K562 (cell line): Measurements from ENCODE around the gene P2RX3. TPM values are rescaled to one million over a fixed set of nuclear protein-coding genes. Genes with fewer than 3 reads are reported as not detected.

ENCODE experiments used
- BCOR ChIP-seq: fragments of 450-650 bp; IDR thresholded peaks from 2 replicates; pipeline ENCODE4 v1.6.1; 2016
- BRCA1 ChIP-seq, 2 experiments: fragments of 450-650 bp in 1 of 2; sonication (generic) in 1 of 2; formaldehyde crosslinking in 1 of 2; IDR thresholded peaks; 2 replicates each; pipeline versions ENCODE4 v1.5.0 to v1.6.1; 2017 to 2020; ENCODE audit warnings: mild to moderate bottlenecking in 1 of 2, missing genetic modification reagents in 1 of 2
- COPS2 ChIP-seq: fragments of 450-650 bp; conservative IDR thresholded peaks from 2 replicates; pipeline ENCODE4 v1.6.1; 2016; ENCODE audit warnings: mild to moderate bottlenecking, moderate library complexity
- CTCF ChIP-seq, 3 experiments: IDR thresholded peaks in 2 of 3; conservative IDR thresholded peaks in 1 of 3; 2 replicates each; pipeline ENCODE4 v1.5.1; 2011 to 2012; ENCODE audit warnings: low read length in 3 of 3, mild to moderate bottlenecking in 3 of 3, control low read depth in 2 of 3, improper control_type of control experiment in 1 of 3, inconsistent platforms in 1 of 3, low read depth in 1 of 3, mixed read lengths in 1 of 3, moderate library complexity in 1 of 3; ENCODE audit not compliant: insufficient read depth in 2 of 3
- DIDO1 ChIP-seq: fragments of 450-650 bp; IDR thresholded peaks from 2 replicates; pipeline ENCODE4 v1.6.1; 2016; ENCODE audit warnings: low read depth, missing biosample characterization, missing genetic modification characterization
- E4F1 ChIP-seq: fragments of 250-450 bp; sonication (Bioruptor Pico); IDR thresholded peaks from 2 replicates; pipeline ENCODE4 v1.5.0; 2021; ENCODE audit warnings: mild to moderate bottlenecking, borderline replicate concordance
- EWSR1 ChIP-seq: fragments of 450-650 bp; IDR thresholded peaks from 2 replicates; pipeline ENCODE4 v1.6.1; 2018; ENCODE audit warnings: borderline replicate concordance, mild to moderate bottlenecking, low read depth, moderate library complexity; ENCODE audit not compliant: partially characterized antibody
- FOXA1 ChIP-seq: fragments of 450-650 bp; IDR thresholded peaks from 2 replicates; pipeline ENCODE4 v1.6.1; 2016; ENCODE audit warnings: mild to moderate bottlenecking, borderline replicate concordance
- KAT2B ChIP-seq: IDR thresholded peaks from one replicate; pipeline ENCODE4 v1.6.1; 2012; ENCODE audit warnings: low read depth, mild to moderate bottlenecking, control low read depth, inconsistent platforms, low read length, moderate library complexity
- KLF13 ChIP-seq: fragments of 450-650 bp; IDR thresholded peaks from 2 replicates; pipeline ENCODE4 v1.6.1; 2016; ENCODE audit warnings: missing genetic modification characterization, low read depth, mild to moderate bottlenecking, missing compliant biosample characterization, moderate library complexity, borderline replicate concordance
- MCM5 ChIP-seq: fragments of 450-650 bp; IDR thresholded peaks from 2 replicates; pipeline ENCODE4 v1.6.1; 2016; ENCODE audit warnings: low read depth
- MED1 ChIP-seq: sonication (generic); formaldehyde crosslinking; IDR thresholded peaks from 2 replicates; pipeline ENCODE4 v1.8.1; 2023; ENCODE audit warnings: missing genetic modification reagents, borderline replicate concordance
- NELFE ChIP-seq: IDR thresholded peaks from 2 replicates; pipeline ENCODE4 v1.6.1; 2011; ENCODE audit warnings: mild to moderate bottlenecking; ENCODE audit not compliant: insufficient read depth, insufficient read length
- PHB ChIP-seq: fragments of 250-450 bp; sonication (Bioruptor Pico); IDR thresholded peaks from 2 replicates; pipeline ENCODE4 v1.5.0; 2021
- PKNOX1 ChIP-seq: fragments of 450-650 bp; IDR thresholded peaks from 2 replicates; pipeline ENCODE4 v1.6.1; 2016
- RAD51 ChIP-seq: fragments of 450-650 bp; IDR thresholded peaks from 2 replicates; pipeline ENCODE4 v1.7.1; 2016; ENCODE audit warnings: low read depth, mild to moderate bottlenecking, borderline replicate concordance
- SMAD1 ChIP-seq: fragments of 150-350 bp; IDR thresholded peaks from 2 replicates; pipeline ENCODE4 v1.6.1; 2014; ENCODE audit warnings: low read length, low read depth; ENCODE audit not compliant: partially characterized antibody
- TEAD2 ChIP-seq: fragments of 450-650 bp; IDR thresholded peaks from 2 replicates; pipeline ENCODE4 v1.6.1; 2016; ENCODE audit warnings: missing genetic modification characterization, control low read depth, missing compliant biosample characterization
- WHSC1 ChIP-seq: IDR thresholded peaks from one replicate; pipeline ENCODE4 v1.6.1; 2012; ENCODE audit warnings: low read length, control low read depth, inconsistent platforms
- ZBED1 ChIP-seq: IDR thresholded peaks from 2 replicates; pipeline ENCODE4 v1.6.1; 2014
- ZBTB17 ChIP-seq: fragments of 450-650 bp; formaldehyde crosslinking; IDR thresholded peaks from 2 replicates; pipeline ENCODE4 v1.4.0; 2020; ENCODE audit warnings: mild to moderate bottlenecking
- ZNF24 ChIP-seq: fragments of 450-650 bp; IDR thresholded peaks from 2 replicates; pipeline ENCODE4 v1.6.1; 2016
- ZNF445 ChIP-seq: fragments of 250-450 bp; sonication (Bioruptor Pico); IDR thresholded peaks from 2 replicates; pipeline ENCODE4 v1.4.0; 2020; ENCODE audit warnings: low read depth, mild to moderate bottlenecking, moderate library complexity
- ZNF511 ChIP-seq: sonication (generic); formaldehyde crosslinking; IDR thresholded peaks from 2 replicates; pipeline ENCODE4 v1.8.0; 2022; ENCODE audit warnings: mild to moderate bottlenecking, missing genetic modification reagents
- ZNF77 ChIP-seq: fragments of 250-450 bp; sonication (Bioruptor Pico); IDR thresholded peaks from 2 replicates; pipeline ENCODE4 v1.5.0; 2020
- polyA plus RNA-seq, 8 experiments: library from polyadenylated mRNA; depleted of rRNA in 4 of 8; stranded (reverse) in 5 of 8; unstranded in 3 of 8; fragments of >200 nt; fragmentation: Nextera tagmentation in 2 of 8; fragmentation: Illumina TruSeq in 1 of 8; extraction: Ambion mirVana in 2 of 8; extraction: Trizol in 1 of 8; gene quantifications; 2 replicates each; pipeline versions ENCODE4 v1.2.1 to v1.2.3, GENCODE V29; 2011 to 2014; ENCODE audit warnings: inconsistent platforms in 1 of 8, missing spikeins in 1 of 8
- total RNA-seq, 7 experiments: library from RNA; depleted of rRNA in 6 of 7; stranded (reverse); fragments of >200 nt in 6 of 7; fragmentation: Illumina TruSeq in 2 of 7; extraction: Trizol in 2 of 7; gene quantifications; 2 replicates each; pipeline versions ENCODE4 v1.2.1 to v1.2.3, GENCODE V29; 2011 to 2021; ENCODE audit warnings: low replicate concordance in 1 of 7

P2RX3 gene
- total and polyA plus RNA-seq, 9 of the 15 experiments (the other 6 are each of a cell fraction or from before 2014, with no cell fraction given): not detected

- TF ChIP-seq ZBED1 (no peak), PHB (CRISPR knock-in tag) (no peak), ZNF511 (CRISPR knock-in tag) (no peak), FOXA1 (no peak), COPS2 (no peak), NELFE (no peak), ZNF77 (no peak), BRCA1 (IDR thresholded peaks at IDR 0.05) (no peak), BRCA1 (CRISPR knock-in tag; IDR thresholded peaks at IDR 0.05) (no peak), CTCF (IDR thresholded peaks at IDR 0.05 in 2 of 3, conservative IDR thresholded peaks at IDR 0.05 in 1 of 3; ENCODE audit: insufficient read depth in 2 of 3, low read depth in 1 of 3, low read length in 3 of 3) (peak; percentile 68 to 79 (median 70)), BCOR (no peak), RAD51 (peak; percentile 37; the same call in 1 of the 2 replicates), ZBTB17 (no peak), SMAD1 (no peak), EWSR1 (no peak), PKNOX1 (no peak), ZNF445 (CRISPR knock-in tag) (no peak), TEAD2 (tag) (no peak), KLF13 (no peak), KAT2B (no peak), DIDO1 (no peak), WHSC1 (no peak), MED1 (CRISPR knock-in tag) (no peak), E4F1 (CRISPR knock-in tag) (no peak), MCM5 (no peak), ZNF24 (no peak)
Measured at GRCh38 chr11:57345555-57346211, 7.5 kb downstream of the P2RX3 start (continued).
